Endodermal cell (in vitro differentiated cells): ENCODE results near the gene LRFN2. TPM values are rescaled to one million over a fixed set of nuclear protein-coding genes. Genes with fewer than 3 reads are reported as not detected.

Experiments used
- DNase-seq: peaks from one replicate; pipeline ENCODE4 v3.0.0-alpha.2; 2017
- H3K27ac ChIP-seq: 2 replicates; pipeline ENCODE4 v1.5.1; 2013; ENCODE audit warnings: mild to moderate bottlenecking, low read depth, low read length, moderate library complexity
- H3K27me3 ChIP-seq: 2 replicates; pipeline ENCODE4 v1.6.1; 2013; ENCODE audit warnings: mild to moderate bottlenecking, low read length, moderate library complexity; ENCODE audit not compliant: insufficient read depth, control insufficient read depth, poor library complexity, severe bottlenecking
- H3K36me3 ChIP-seq: 2 replicates; pipeline ENCODE4 v1.7.0; 2013; ENCODE audit warnings: mild to moderate bottlenecking, low read length, moderate library complexity; ENCODE audit not compliant: control insufficient read depth, insufficient read depth
- H3K4me1 ChIP-seq: one replicate; pipeline ENCODE4 v1.7.0; 2013; ENCODE audit warnings: low read length; ENCODE audit not compliant: control insufficient read depth, insufficient read depth
- H3K4me3 ChIP-seq: 2 replicates; pipeline ENCODE4 v1.5.1; 2013; ENCODE audit warnings: mild to moderate bottlenecking, low read length, moderate library complexity
- H3K9ac ChIP-seq: 2 replicates; pipeline ENCODE4 v1.6.1; 2013; ENCODE audit warnings: mild to moderate bottlenecking, low read length, moderate library complexity; ENCODE audit not compliant: poor library complexity, severe bottlenecking; ENCODE audit errors: extremely low read depth
- H3K9me3 ChIP-seq: 2 replicates; pipeline ENCODE4 v1.6.1; 2013; ENCODE audit warnings: mild to moderate bottlenecking, low read length, moderate library complexity; ENCODE audit not compliant: control insufficient read depth
- H3K27ac Mint-ChIP-seq: 2 replicates; pipeline ENCODE4 v1.8.0; 2020; ENCODE audit warnings: mixed read lengths
- H3K27me3 Mint-ChIP-seq: 2 replicates; pipeline ENCODE4 v1.8.0; 2021; ENCODE audit warnings: mild to moderate bottlenecking, mixed read lengths; ENCODE audit not compliant: insufficient read depth
- H3K36me3 Mint-ChIP-seq: 2 replicates; pipeline ENCODE4 v1.8.0; 2020; ENCODE audit warnings: low read depth, mixed read lengths
- H3K4me1 Mint-ChIP-seq: 2 replicates; pipeline ENCODE4 v1.8.0; 2020; ENCODE audit warnings: mixed read lengths
- H3K4me3 Mint-ChIP-seq: 2 replicates; pipeline ENCODE4 v1.8.0; 2020; ENCODE audit warnings: mild to moderate bottlenecking, moderate library complexity, mixed read lengths
- H3K9me3 Mint-ChIP-seq: 2 replicates; pipeline ENCODE4 v1.8.0; 2020; ENCODE audit warnings: mild to moderate bottlenecking, mixed read lengths
- whole genome bisulfite sequencing, 2 experiments: methylation state at CpG; one replicate each; pipeline versions ENCODE4 v1.1.5 to v1.1.7; 2013; ENCODE audit warnings: missing lambda C conversion rate in 2 of 2, mixed read lengths in 1 of 2; ENCODE audit not compliant: insufficient coverage in 1 of 2, insufficient read length in 1 of 2; 5-methylcytosine and 5-hydroxymethylcytosine counted together
- total RNA-seq, 2 donors: library from RNA; stranded (reverse); fragmentation: NEBNext Ultra II Directional in 1 of 2; extraction: Animal tissue kit (Norgen Biotek cat#: 25700) in 1 of 2; gene quantifications; 2 replicates in 1 of 2; 3 replicates in 1 of 2; pipeline ENCODE4 v1.2.1, GENCODE V29; 2021
- TF ChIP-seq, protein P1 (sequence below): fragments of 200-600 bp; sonication (generic); conservative IDR thresholded peaks from 2 replicates; pipeline ENCODE4 v1.5.0; 2021; ENCODE audit warnings: antibody characterized with exemption, mild to moderate bottlenecking

LRFN2 gene
- total RNA-seq, 2 donors from 2014 or later: 0.15 TPM; not detected in 1

DNA sequence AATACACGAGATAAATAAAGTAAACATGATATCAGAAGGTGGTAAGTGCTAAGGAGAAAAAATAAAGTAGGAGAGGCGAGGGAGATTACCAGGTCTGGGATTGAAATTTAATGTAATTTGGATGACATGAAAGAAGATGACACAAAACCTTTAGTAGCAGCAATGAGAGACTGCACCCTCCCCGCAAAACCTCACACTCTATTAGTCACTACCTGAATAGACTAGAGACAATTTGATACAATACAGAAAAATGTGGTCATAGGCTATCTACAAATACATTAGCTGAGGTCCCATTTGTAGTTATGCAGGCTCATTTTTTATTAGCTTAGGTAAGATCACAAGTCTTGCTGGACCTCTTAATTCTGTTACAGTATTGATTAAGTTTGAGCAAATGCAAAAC is 125.5 kb downstream of the LRFN2 start:
- no peaks in the 10 kb centered on the region for H3K4me1 Mint-ChIP-seq
- no peak overlapping the region for H3K4me3 ChIP-seq
- WGBS, 2 experiments: 92% methylated on average over 3 of the region's 3 CpGs; no CpG with 5 or more reads in 1 of the 2 experiments
- no peak overlapping the region for H3K9ac ChIP-seq
- TF ChIP-seq, protein P1, sequence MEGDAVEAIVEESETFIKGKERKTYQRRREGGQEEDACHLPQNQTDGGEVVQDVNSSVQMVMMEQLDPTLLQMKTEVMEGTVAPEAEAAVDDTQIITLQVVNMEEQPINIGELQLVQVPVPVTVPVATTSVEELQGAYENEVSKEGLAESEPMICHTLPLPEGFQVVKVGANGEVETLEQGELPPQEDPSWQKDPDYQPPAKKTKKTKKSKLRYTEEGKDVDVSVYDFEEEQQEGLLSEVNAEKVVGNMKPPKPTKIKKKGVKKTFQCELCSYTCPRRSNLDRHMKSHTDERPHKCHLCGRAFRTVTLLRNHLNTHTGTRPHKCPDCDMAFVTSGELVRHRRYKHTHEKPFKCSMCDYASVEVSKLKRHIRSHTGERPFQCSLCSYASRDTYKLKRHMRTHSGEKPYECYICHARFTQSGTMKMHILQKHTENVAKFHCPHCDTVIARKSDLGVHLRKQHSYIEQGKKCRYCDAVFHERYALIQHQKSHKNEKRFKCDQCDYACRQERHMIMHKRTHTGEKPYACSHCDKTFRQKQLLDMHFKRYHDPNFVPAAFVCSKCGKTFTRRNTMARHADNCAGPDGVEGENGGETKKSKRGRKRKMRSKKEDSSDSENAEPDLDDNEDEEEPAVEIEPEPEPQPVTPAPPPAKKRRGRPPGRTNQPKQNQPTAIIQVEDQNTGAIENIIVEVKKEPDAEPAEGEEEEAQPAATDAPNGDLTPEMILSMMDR: no peak
- H3K9me3 Mint-ChIP-seq: no peaks in the 10 kb centered on the region
- H3K36me3 Mint-ChIP-seq: no peaks in the 10 kb centered on the region
- H3K9me3 ChIP-seq: no peaks in the 10 kb centered on the region
- H3K27me3 Mint-ChIP-seq: peaks cover 4% of the 10 kb centered on the region
- H3K27ac ChIP-seq: no peak overlapping the region
- H3K4me3 Mint-ChIP-seq: no peak overlapping the region
- H3K27me3 ChIP-seq: no peaks in the 10 kb centered on the region
- H3K27ac Mint-ChIP-seq: no peak overlapping the region
- no peaks in the 10 kb centered on the region for H3K4me1 ChIP-seq
- H3K36me3 ChIP-seq: no peaks in the 10 kb centered on the region
- no peak for DNase-seq

GRCh38 chr6:40460380-40460779 is 126.8 kb downstream of the LRFN2 start:
- H3K36me3 ChIP-seq: no peaks in the 10 kb centered on the region
- H3K27me3 Mint-ChIP-seq: peaks cover 4% of the 10 kb centered on the region
- H3K27ac ChIP-seq: no peak overlapping the region
- no peaks in the 10 kb centered on the region for H3K27me3 ChIP-seq
- H3K27ac Mint-ChIP-seq: no peak overlapping the region
- H3K4me3 ChIP-seq: no peak overlapping the region
- no peaks in the 10 kb centered on the region for H3K4me1 ChIP-seq
- no peak overlapping the region for H3K9ac ChIP-seq
- 100% methylated on average over 1 of the region's 1 CpG for WGBS, 2 experiments
- H3K36me3 Mint-ChIP-seq: no peaks in the 10 kb centered on the region
- no peaks in the 10 kb centered on the region for H3K9me3 Mint-ChIP-seq
- no peak for DNase-seq
- H3K4me3 Mint-ChIP-seq: no peak overlapping the region
- no peaks in the 10 kb centered on the region for H3K4me1 Mint-ChIP-seq
- H3K9me3 ChIP-seq: no peaks in the 10 kb centered on the region
- TF ChIP-seq, protein P1: no peak

- Histone ChIP-seq H3K27me3 (no peaks in the 10 kb centered on the region), H3K9ac (no peak overlapping the region), H3K4me1 (no peaks in the 10 kb centered on the region), H3K9me3 (no peaks in the 10 kb centered on the region), H3K27ac (no peak overlapping the region), H3K4me3 (no peak overlapping the region), H3K36me3 (no peaks in the 10 kb centered on the region)
- Mint-ChIP-seq H3K27me3 (peaks cover 6% of the 10 kb centered on the region), H3K9me3 (no peaks in the 10 kb centered on the region), H3K36me3 (no peaks in the 10 kb centered on the region), H3K27ac (no peak overlapping the region), H3K4me1 (no peaks in the 10 kb centered on the region), H3K4me3 (no peak overlapping the region)
- 100% methylated on average over 1 of the region's 1 CpG; no CpG with 5 or more reads in 1 of the 2 experiments for WGBS, 2 experiments
- TF ChIP-seq, protein P1: no peak
- no peak for DNase-seq
Measured at GRCh38 chr6:40457261-40457660, 129.9 kb downstream of the LRFN2 start.
